HCT116 (cell line): ENCODE data around the gene PRKCH.

ENCODE experiments used
- EZH2 ChIP-seq: fragments of 200-600 bp; sonication (generic); IDR thresholded peaks from 2 replicates; pipeline ENCODE4 v1.6.1; 2017; ENCODE audit warnings: antibody characterized with exemption, mixed run types
- POLR2A ChIP-seq: IDR thresholded peaks from 2 replicates; pipeline ENCODE4 v1.7.0; 2011; ENCODE audit warnings: borderline replicate concordance; ENCODE audit not compliant: insufficient read depth, insufficient read length; ENCODE audit errors: extremely low read depth
- ZNF274 ChIP-seq: fragments of 200-500 bp; sonication (Bioruptor generic); IDR thresholded peaks from 2 replicates; pipeline ENCODE4 v1.6.1; 2014; ENCODE audit warnings: mild to moderate bottlenecking, low read depth, low read length, inconsistent platforms
- TF ChIP-seq, protein P1 (sequence below), 3 experiments: fragments of 200-600 bp in 1 of 3; sonication (generic) in 1 of 3; IDR thresholded peaks in 2 of 3; conservative IDR thresholded peaks in 1 of 3; 2 replicates each; pipeline ENCODE4 v1.5.1; 2012 to 2017; ENCODE audit warnings: low read depth in 2 of 3, low read length in 2 of 3, antibody characterized with exemption in 1 of 3, borderline replicate concordance in 1 of 3, control low read depth in 1 of 3, mild to moderate bottlenecking in 1 of 3, mixed read lengths in 1 of 3, mixed run types in 1 of 3, moderate library complexity in 1 of 3; ENCODE audit not compliant: insufficient read depth in 1 of 3

GRCh38 chr14:61493239-61493638, 171.9 kb downstream of the PRKCH start:
- no peak for TF ChIP-seq EZH2
- TF ChIP-seq, protein P1, sequence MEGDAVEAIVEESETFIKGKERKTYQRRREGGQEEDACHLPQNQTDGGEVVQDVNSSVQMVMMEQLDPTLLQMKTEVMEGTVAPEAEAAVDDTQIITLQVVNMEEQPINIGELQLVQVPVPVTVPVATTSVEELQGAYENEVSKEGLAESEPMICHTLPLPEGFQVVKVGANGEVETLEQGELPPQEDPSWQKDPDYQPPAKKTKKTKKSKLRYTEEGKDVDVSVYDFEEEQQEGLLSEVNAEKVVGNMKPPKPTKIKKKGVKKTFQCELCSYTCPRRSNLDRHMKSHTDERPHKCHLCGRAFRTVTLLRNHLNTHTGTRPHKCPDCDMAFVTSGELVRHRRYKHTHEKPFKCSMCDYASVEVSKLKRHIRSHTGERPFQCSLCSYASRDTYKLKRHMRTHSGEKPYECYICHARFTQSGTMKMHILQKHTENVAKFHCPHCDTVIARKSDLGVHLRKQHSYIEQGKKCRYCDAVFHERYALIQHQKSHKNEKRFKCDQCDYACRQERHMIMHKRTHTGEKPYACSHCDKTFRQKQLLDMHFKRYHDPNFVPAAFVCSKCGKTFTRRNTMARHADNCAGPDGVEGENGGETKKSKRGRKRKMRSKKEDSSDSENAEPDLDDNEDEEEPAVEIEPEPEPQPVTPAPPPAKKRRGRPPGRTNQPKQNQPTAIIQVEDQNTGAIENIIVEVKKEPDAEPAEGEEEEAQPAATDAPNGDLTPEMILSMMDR (IDR thresholded peaks at IDR 0.05 in 2 of 3, conservative IDR thresholded peaks at IDR 0.05 in 1 of 3; ENCODE audit: borderline replicate concordance in 1 of 3, insufficient read depth in 1 of 3, low read depth in 2 of 3, low read length in 2 of 3), result no peak
- no peak for TF ChIP-seq POLR2A
- TF ChIP-seq ZNF274, result no peak
